H1 (cell line): ENCODE results near the gene SMOC2. TPM values are rescaled to one million over a fixed set of nuclear protein-coding genes. Genes with fewer than 3 reads are reported as not detected.

Experiments
- ASH2L ChIP-seq: fragments of 200-600, 300-600 bp; sonication (generic); IDR thresholded peaks from one replicate; pipeline ENCODE4 v1.7.1; 2017; ENCODE audit warnings: low read length
- CTBP2 ChIP-seq: IDR thresholded peaks from 2 replicates; pipeline ENCODE4 v1.7.0; 2011; ENCODE audit warnings: borderline replicate concordance, mild to moderate bottlenecking, moderate library complexity, mixed read lengths, low read length; ENCODE audit not compliant: insufficient read depth, insufficient read length
- RBBP5 ChIP-seq: IDR thresholded peaks from 2 replicates; pipeline ENCODE4 v1.7.1; 2012; ENCODE audit warnings: low read depth, mild to moderate bottlenecking, inconsistent platforms, low read length, moderate library complexity, borderline replicate concordance
- RXRA ChIP-seq: IDR thresholded peaks from 2 replicates; pipeline ENCODE4 v1.6.1; 2011; ENCODE audit warnings: low read depth, mild to moderate bottlenecking, low read length, moderate library complexity; ENCODE audit not compliant: insufficient read depth
- SP4 ChIP-seq: IDR thresholded peaks from 2 replicates; pipeline ENCODE4 v1.6.1; 2012; ENCODE audit warnings: low read length, inconsistent platforms
- SRF ChIP-seq: IDR thresholded peaks from 2 replicates; pipeline ENCODE4 v1.6.1; 2011; ENCODE audit warnings: mild to moderate bottlenecking, low read depth, low read length, moderate library complexity
- TCF12 ChIP-seq: IDR thresholded peaks from 2 replicates; pipeline ENCODE4 v1.6.1; 2011; ENCODE audit warnings: low read depth, mild to moderate bottlenecking, low read length
- ZNF274 ChIP-seq: IDR thresholded peaks from 2 replicates; pipeline ENCODE4 v1.7.0; 2012; ENCODE audit warnings: low read length, borderline replicate concordance; ENCODE audit errors: extremely low read depth
- polyA plus RNA-seq, 7 experiments: library from polyadenylated mRNA; depleted of rRNA in 3 of 7; stranded (reverse) in 5 of 7; unstranded in 2 of 7; fragments of >200 nt in 5 of 7; fragments of 200-250 nt in 2 of 7; gene quantifications; 1 replicate in 5 of 7; 2 replicates in 1 of 7; 4 replicates in 1 of 7; pipeline versions ENCODE4 v1.2.1 to v1.2.3, GENCODE V29; 2011 to 2013; ENCODE audit warnings: missing spikeins in 2 of 7, mixed read lengths in 2 of 7
- total RNA-seq: library from RNA; stranded (reverse); fragmentation: NEBNext Ultra II Directional; extraction: Animal tissue kit (Norgen Biotek cat#: 25700); gene quantifications from 2 replicates; pipeline ENCODE4 v1.2.1, GENCODE V29; 2021

Gene SMOC2
- total and polyA plus RNA-seq, 2 of the 8 experiments (the other 6 are each of a cell fraction or from before 2014, with no cell fraction given): 7.7 to 8.5 TPM

DNA sequence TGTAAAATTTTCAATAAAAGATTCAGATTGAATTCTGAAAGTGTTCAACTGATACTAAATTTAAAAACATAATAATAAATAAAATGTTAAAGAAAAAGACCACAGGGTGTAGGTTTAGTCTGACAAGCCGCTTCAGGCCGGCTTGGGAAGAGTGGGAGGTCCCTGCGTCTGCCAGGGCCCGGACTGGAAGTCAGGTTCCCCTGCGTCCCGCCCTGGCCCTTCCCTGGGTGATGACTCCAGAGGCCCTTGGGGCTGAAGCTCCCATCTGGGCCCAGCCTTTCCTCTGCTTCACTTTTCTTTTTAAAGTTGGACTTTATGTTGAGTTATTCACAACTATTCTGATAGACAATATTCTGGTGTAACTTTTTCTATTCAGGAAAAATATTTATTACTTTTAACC is 93.3 kb downstream of the SMOC2 start (continued):
- TF ChIP-seq ASH2L: no peak
- TF ChIP-seq TCF12: no peak
- TF ChIP-seq CTBP2: no peak
- no peak for TF ChIP-seq RBBP5
- no peak for TF ChIP-seq SP4
- TF ChIP-seq SRF: no peak
- no peak for TF ChIP-seq RXRA
- TF ChIP-seq ZNF274: no peak
